Measurements from ENCODE around the gene EGR1. TPM values are rescaled to one million over a fixed set of nuclear protein-coding genes. Genes with fewer than 3 reads are reported as not detected.
"Not testable (repeated sequence)": the region's sequence is repeated elsewhere in the genome, so short reads cannot be mapped to it uniquely, and the experiment has no call there.

Gene EGR1
- polyA plus RNA-seq, 1 of the 3 experiments (the other 2 are of a cell fraction), result 48.0 TPM

- Histone ChIP-seq H3K9ac (no peak overlapping the region), H3F3A (replicated peaks; ENCODE audit: insufficient read depth) (peaks cover 34% of the 10 kb centered on the region), H3K27ac (ENCODE audit: low read depth in 2 of 2, low read length in 1 of 2) (no peak overlapping the region), H3K36me3 (replicated peaks in 1 of 2; ENCODE audit: control insufficient read depth in 1 of 2, insufficient read depth in 2 of 2, low read length in 1 of 2) (peaks cover 0 to 6% of the 10 kb centered on the region in 2 experiments), H3K4me1 (ENCODE audit: control insufficient read depth in 1 of 2, insufficient read depth in 2 of 2, low read depth in 1 of 2, low read length in 1 of 2) (peaks cover 0 to 5% of the 10 kb centered on the region in 2 experiments; a peak in 1 of 4 replicates), H3K9me2 (no peaks in the 10 kb centered on the region), H4K20me1 (ENCODE audit: insufficient read depth) (peaks cover 19% of the 10 kb centered on the region), H3K4me3 (ENCODE audit: low read depth in 2 of 2, low read length in 1 of 2) (no peak overlapping the region), H3K27me3 (ENCODE audit: insufficient read depth) (no peaks in the 10 kb centered on the region), H3K4me2 (no peak overlapping the region), H2AFZ (ENCODE audit: low read depth) (no peak overlapping the region), H3K9me3 (no peaks in the 10 kb centered on the region), H3K79me2 (ENCODE audit: insufficient read depth) (no peaks in the 10 kb centered on the region)
- CTCF ChIA-PET, result interaction anchor here (0.9 to 3.6 kb wide), 2 partner anchors 17 to 22 kb away, joined by 3 to 14 read pairs; no protein-coding TSS in a partner anchor
- no peak for DNase-seq
- 80% methylated on average over 6 of the region's 6 CpGs for WGBS (ENCODE audit: low lambda C conversion rate)
- TF ChIP-seq MEF2A (IDR thresholded peaks at IDR 0.05; ENCODE audit: borderline replicate concordance, low read depth) (no peak), SIN3A (IDR thresholded peaks at IDR 0.05; ENCODE audit: borderline replicate concordance, low read depth, low read length) (no peak), PBX3 (IDR thresholded peaks at IDR 0.05) (no peak), RXRA (IDR thresholded peaks at IDR 0.05; ENCODE audit: borderline replicate concordance, low read depth) (no peak), POLR2AphosphoS5 (IDR thresholded peaks at IDR 0.05; ENCODE audit: low read depth, low read length) (no peak)
- POLR2A ChIA-PET, result no interaction called here
Measured at GRCh38 chr5:138472353-138472752, 7.1 kb downstream of the EGR1 start.

- not testable (repeated sequence) for H3K36me3 ChIP-seq (replicated peaks in 1 of 2; ENCODE audit: control insufficient read depth in 1 of 2, insufficient read depth in 2 of 2, low read length in 1 of 2)
- 82% methylated on average over 5 of the region's 5 CpGs for WGBS (ENCODE audit: low lambda C conversion rate)
Measured at GRCh38 chr5:138473151-138473550, 7.9 kb downstream of the EGR1 start.

GRCh38 chr5:138476918-138477317, 11.6 kb downstream of the EGR1 start:
- Histone ChIP-seq H3K4me1 (ENCODE audit: control insufficient read depth in 1 of 2, insufficient read depth in 2 of 2, low read depth in 1 of 2, low read length in 1 of 2) (no peaks in the 10 kb centered on the region; a peak in 1 of 4 replicates), H2AFZ (ENCODE audit: low read depth) (no peak overlapping the region), H3F3A (replicated peaks; ENCODE audit: insufficient read depth) (no peaks in the 10 kb centered on the region), H3K9me2 (no peaks in the 10 kb centered on the region), H3K4me2 (no peak overlapping the region), H4K20me1 (ENCODE audit: insufficient read depth) (no peaks in the 10 kb centered on the region), H3K27me3 (ENCODE audit: insufficient read depth) (no peaks in the 10 kb centered on the region; the same call in 1 of the 2 replicates), H3K4me3 (ENCODE audit: low read depth in 2 of 2, low read length in 1 of 2) (no peak overlapping the region), H3K79me2 (ENCODE audit: insufficient read depth) (no peaks in the 10 kb centered on the region), H3K9me3 (no peaks in the 10 kb centered on the region), H3K27ac (ENCODE audit: low read depth in 2 of 2, low read length in 1 of 2) (no peak overlapping the region), H3K36me3 (replicated peaks in 1 of 2; ENCODE audit: control insufficient read depth in 1 of 2, insufficient read depth in 2 of 2, low read length in 1 of 2) (no peaks in the 10 kb centered on the region), H3K9ac (no peak overlapping the region)
- 84% methylated on average over 7 of the region's 7 CpGs for WGBS (ENCODE audit: low lambda C conversion rate)
- ChIA-PET CTCF (interaction anchor here (1.5 to 2.6 kb wide), 2 partner anchors 27 to 28 kb away, joined by 4 to 9 read pairs; no protein-coding TSS in a partner anchor), POLR2A (interaction anchor here (1.8 kb wide), 1 partner anchor 11 kb away, joined by 7 read pairs; the partner anchor contains the start of gene EGR1)
- DNase-seq, result no peak
- TF ChIP-seq FOSL2 (IDR thresholded peaks at IDR 0.05; ENCODE audit: borderline replicate concordance, low read depth), result no peak
- TF ChIP-seq GATA2 (CRISPR knock-in tag; IDR thresholded peaks at IDR 0.05), result no peak
- TF ChIP-seq RXRA (IDR thresholded peaks at IDR 0.05; ENCODE audit: borderline replicate concordance, low read depth), result no peak
- TF ChIP-seq YY1 (IDR thresholded peaks at IDR 0.05; ENCODE audit: low read depth), result no peak
- no peak for TF ChIP-seq TAF1 (IDR thresholded peaks at IDR 0.05; ENCODE audit: borderline replicate concordance, low read depth, low read length)
- no peak for TF ChIP-seq ELF1 (IDR thresholded peaks at IDR 0.05)
- no peak for TF ChIP-seq CHD2 (IDR thresholded peaks at IDR 0.05; ENCODE audit: low read length, partially characterized antibody)
- TF ChIP-seq USF1 (IDR thresholded peaks at IDR 0.05; ENCODE audit: borderline replicate concordance, low read depth), result no peak
- no peak for TF ChIP-seq NRF1 (IDR thresholded peaks at IDR 0.05; ENCODE audit: low read depth, low read length)
- no peak for TF ChIP-seq IRF3 (IDR thresholded peaks at IDR 0.05; ENCODE audit: low read depth, low read length)
- TF ChIP-seq REST (IDR thresholded peaks at IDR 0.05; ENCODE audit: low read depth, low read length), result no peak

More at GRCh38 chr5:138473151-138473550, 7.9 kb downstream of the EGR1 start:
- H3K79me2 ChIP-seq (ENCODE audit: insufficient read depth); H3K9me2 ChIP-seq; H3K4me3 ChIP-seq (ENCODE audit: low read depth in 2 of 2, low read length in 1 of 2); CTCF ChIA-PET; H2AFZ ChIP-seq (ENCODE audit: low read depth); DNase-seq; H3K4me1 ChIP-seq (ENCODE audit: control insufficient read depth in 1 of 2, insufficient read depth in 2 of 2, low read depth in 1 of 2, low read length in 1 of 2); H3K27me3 ChIP-seq (ENCODE audit: insufficient read depth); H3K27ac ChIP-seq (ENCODE audit: low read depth in 2 of 2, low read length in 1 of 2); H3K4me2 ChIP-seq; H3K9me3 ChIP-seq; POLR2A ChIA-PET; H3K9ac ChIP-seq: not testable (repeated sequence)
- peaks cover 26% of the 10 kb centered on the region for H3F3A ChIP-seq (replicated peaks; ENCODE audit: insufficient read depth)
- peaks cover 11% of the 10 kb centered on the region; the same call in 1 of the 2 replicates for H4K20me1 ChIP-seq (ENCODE audit: insufficient read depth)
